GOT3 (cell line): ENCODE measurements around the gene COX10.
"Not testable (repeated sequence)": the region's sequence is repeated elsewhere in the genome, so short reads cannot be mapped to it uniquely, and the experiment has no call there.

ENCODE experiments used
- DNase-seq: peaks from one replicate; lab custom pipeline; 2025; ENCODE audit warnings: mixed read lengths; lab: John Stamatoyannopoulos, UW

Gene COX10

GRCh38 chr17:14123619-14124278 lies 54.4 kb downstream of the COX10 start:
- DNase-seq, result no peak

DNA sequence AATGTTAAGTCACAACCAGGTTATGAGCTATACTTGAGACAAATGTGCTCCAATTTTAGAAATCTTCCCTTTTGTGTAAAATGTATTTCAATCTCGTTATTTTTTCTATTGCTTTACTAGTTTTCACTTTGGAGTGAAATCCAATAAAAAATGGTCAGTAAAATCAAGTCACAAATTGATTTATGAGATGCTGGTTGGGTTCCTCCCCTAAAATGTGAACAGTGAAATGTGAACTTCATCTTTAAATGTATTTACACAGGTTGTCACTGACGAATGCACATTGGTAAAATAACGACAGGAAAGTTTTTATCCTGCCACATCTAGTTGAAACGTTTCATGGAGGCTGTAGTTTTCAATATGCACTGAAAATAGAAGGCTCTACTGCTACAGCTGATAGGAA lies 55.5 kb downstream of the COX10 start:
- DNase-seq, result no peak

GRCh38 chr17:14125518-14126137 lies 56.3 kb downstream of the COX10 start:
- DNase-seq, result no peak

- DNase-seq, result no peak
Measured at GRCh38 chr17:14133104-14133503, 63.8 kb downstream of the COX10 start.

DNA sequence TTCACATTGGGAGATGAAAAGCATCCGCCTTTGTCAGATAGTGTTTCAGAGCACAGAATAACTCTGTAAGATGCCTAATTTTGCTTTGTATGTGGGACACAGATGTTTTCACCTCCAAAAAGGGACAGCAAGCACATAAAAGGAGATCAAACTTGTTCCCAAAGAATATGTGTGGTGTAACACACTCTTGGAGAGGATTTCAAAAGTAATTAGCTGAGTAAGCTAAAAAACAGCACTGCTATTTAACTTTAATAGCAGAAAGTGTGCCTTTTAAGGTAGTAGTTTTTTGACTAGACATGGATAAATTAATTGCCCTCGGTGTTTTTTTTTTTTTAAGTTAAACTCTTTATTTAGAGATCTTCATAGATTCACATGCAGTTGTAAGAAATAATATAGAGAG lies 65.2 kb downstream of the COX10 start:
- no peak for DNase-seq

- DNase-seq, result no peak
Measured at GRCh38 chr17:14135906-14136590, 66.7 kb downstream of the COX10 start.

DNA sequence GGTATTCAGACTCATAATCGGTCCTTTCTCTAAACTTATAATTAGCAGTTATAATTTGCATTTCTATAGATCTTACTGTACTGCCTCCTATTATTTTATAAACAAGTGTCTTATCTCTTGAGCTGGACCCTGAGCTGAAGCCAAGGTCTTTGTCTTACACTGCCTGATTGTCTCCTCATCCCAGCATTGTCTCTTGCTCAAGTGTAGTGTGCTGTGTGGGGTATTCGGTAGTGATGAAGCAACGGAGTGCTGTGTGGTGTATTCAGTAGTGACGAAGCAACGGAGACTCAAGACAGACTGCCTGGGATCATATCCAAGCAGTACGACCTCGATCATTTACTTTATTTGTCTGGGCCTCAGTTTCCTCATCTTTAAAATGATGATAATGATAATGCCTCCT lies 69.3 kb downstream of the COX10 start:
- no peak for DNase-seq

GRCh38 chr17:14143688-14144087 lies 74.4 kb downstream of the COX10 start:
- no peak for DNase-seq

- DNase-seq, result no peak
Measured at GRCh38 chr17:14144508-14144907, 75.2 kb downstream of the COX10 start.

- DNase-seq, result no peak
Measured at GRCh38 chr17:14149751-14150150, 80.4 kb downstream of the COX10 start.

GRCh38 chr17:14150619-14151018 lies 81.3 kb downstream of the COX10 start:
- no peak for DNase-seq

DNA sequence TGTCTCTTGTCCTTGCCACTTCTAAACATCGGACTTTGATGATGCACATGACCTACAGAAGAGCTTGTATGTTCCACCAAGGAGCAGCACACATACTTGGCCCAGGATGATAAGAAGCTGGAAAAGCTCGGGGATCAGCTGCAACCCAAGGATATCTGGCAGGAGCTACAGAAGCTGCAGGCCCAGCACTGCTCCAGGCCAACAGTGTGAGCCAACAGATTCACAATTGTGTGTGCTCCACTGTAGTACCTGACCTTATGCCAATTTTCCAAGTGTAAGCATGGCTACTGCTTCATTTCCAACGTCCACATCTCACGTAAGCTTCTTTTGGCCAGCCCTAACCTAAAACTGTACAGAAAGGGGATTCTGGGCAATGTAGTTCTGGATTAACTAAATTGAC lies 83.4 kb downstream of the COX10 start:
- no peak for DNase-seq

GRCh38 chr17:14153374-14153773 lies 84.1 kb downstream of the COX10 start:
- DNase-seq, result no peak

DNA sequence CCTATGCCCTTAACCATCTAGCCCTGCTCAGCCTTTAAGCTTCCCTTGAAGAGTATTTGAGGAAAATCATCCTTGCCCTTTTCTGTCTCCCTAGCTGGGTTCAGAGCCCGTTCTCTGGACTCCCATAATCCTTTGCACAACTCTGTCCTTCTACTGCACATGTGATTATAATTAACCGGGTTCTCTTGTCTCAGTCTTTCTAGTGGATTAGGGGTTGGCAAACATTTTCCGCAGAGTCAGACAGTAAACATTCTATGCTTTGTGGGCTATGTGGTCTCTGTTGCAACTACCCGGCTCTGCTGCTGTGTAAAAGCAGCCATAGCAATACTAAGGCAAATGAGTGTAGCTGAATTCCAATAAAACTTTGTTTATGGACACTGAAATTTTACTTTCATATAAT lies 87.4 kb downstream of the COX10 start:
- no peak for DNase-seq

GRCh38 chr17:14157822-14158221 lies 88.5 kb downstream of the COX10 start:
- no peak for DNase-seq

DNA sequence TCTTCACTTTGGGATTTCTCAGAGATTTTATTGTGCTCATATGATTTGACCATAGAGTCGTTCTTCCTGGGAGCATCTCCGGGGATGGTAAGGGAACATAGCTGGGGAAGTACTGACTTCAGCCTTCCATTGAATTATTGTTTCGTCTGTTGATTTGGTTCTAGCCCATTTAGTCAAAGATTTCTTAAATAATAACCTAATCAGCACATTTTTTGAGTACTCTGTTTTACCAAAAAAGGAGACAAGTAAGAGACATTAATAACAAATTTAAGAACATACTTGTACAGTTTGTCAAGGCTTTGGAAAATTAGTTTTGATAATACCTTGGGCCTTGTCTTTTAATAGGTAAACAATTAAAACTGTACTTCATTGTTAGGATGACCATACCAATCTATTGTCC lies 89.4 kb downstream of the COX10 start:
- no peak for DNase-seq

DNA sequence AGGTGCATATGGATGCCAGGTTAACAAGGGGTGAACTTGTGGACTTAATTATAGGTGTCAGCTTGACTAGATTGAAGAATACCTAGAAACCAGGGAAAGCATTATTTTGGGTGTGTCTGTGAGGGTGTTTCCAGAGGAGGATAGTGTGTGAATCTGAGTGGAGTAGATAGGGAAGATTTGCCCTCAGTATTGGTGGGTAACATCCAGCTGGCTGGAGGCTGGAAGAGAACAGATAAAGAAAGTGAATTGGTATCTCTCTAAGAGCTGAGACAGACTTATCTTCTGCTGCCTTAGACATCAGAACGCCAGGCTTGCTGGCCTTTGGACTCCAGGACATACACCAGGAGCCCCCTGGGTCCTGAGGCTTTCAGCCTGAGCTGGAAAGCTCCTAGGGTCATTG lies 92.1 kb downstream of the COX10 start:
- DNase-seq, result no peak

- DNase-seq, result no peak
Measured at GRCh38 chr17:14165616-14166015, 96.3 kb downstream of the COX10 start.

GRCh38 chr17:14167831-14168230 lies 98.5 kb downstream of the COX10 start:
- DNase-seq, result not testable (repeated sequence)

- DNase-seq, result no peak
Measured at GRCh38 chr17:14168582-14168981, 99.3 kb downstream of the COX10 start.

- DNase-seq, result no peak
Measured at GRCh38 chr17:14169287-14169686, 100.0 kb downstream of the COX10 start.

DNA sequence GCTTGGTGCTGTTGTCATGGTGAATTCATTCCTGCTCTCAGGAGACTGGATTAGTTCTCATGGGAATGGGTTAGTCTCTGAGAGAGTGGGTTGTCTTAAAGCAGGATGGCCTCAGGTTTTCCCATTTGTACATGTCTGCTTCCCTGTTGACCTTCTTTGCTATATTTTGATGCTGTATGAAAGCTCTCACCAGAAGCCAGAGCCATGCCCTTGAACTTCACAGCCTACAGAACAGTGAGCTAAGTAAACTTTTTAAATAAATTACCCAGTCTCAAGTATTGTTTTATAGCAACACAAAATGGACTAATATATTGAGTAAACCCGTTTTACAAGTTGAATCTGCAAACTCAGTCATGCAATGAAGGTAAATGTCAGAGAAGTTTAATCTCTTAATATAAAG lies 100.6 kb downstream of the COX10 start:
- DNase-seq, result no peak

DNA sequence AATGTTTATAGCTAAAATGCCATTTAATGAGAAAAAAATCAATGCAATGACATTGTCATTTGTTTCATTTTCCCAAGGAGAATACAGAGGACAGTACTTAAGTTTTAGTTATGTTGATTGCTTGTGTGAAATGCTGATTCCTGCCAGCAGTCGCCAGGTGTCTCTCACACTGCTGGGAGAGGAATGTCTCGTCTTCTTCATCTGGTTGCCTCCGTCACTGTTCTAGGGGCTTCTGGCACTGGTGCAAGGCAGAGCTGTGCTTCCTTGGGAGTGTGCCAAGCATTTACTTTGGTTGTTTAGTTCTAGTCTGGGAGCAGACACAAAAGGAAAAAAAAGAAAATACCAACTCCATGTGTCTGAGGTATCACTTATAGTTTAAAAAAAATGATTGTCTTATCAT lies 107.7 kb downstream of the COX10 start:
- not testable (repeated sequence) for DNase-seq
